ENCODE data around the gene C17orf107.

- TF ChIP-seq ZNF274 (IDR thresholded peaks at IDR 0.05; ENCODE audit: low read depth, low read length) (no peak), SUZ12 (IDR thresholded peaks at IDR 0.05; ENCODE audit: extremely low read depth, insufficient read depth, insufficient read length) (no peak)
Measured at GRCh38 chr17:4933646-4934045, 34.3 kb downstream of the C17orf107 start.
